ENCODE data around the gene METTL23. TPM values are rescaled to one million over a fixed set of nuclear protein-coding genes. Genes with fewer than 3 reads are reported as not detected.
A peak's percentile ranks its signal among the peaks of the same experiment; 100 is the strongest.
"Not testable (repeated sequence)": the region's sequence is repeated elsewhere in the genome, so short reads cannot be mapped to it uniquely, and the experiment has no call there.

METTL23 gene
- polyA plus RNA-seq, 2 donors, result 22.9 to 24.0 TPM

DNA sequence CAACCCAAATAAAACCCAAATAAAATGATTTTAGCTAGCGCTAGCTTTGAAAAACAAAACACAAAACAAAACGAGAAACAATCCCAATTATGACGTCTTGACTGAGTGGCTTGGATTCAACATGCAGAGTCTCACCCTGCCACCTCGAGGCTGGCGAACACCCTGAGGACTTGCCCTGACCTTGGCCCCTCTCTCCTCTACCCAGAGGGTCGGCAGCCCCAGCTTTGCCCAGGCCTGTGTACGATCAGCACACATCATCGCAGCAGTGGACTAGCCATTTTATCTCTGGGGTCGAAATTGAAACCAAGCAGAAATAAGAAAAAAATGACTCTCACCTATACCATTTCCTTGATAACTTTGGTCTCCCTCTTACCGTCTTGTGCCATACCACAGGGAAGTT is 5.2 kb upstream of the METTL23 start:
- WGBS, 2 donors, result 84 to 87% methylated on average over 10 of the region's 10 CpGs
- H3K36me3 ChIP-seq (ENCODE audit: control insufficient read depth in 2 of 2, insufficient read depth in 2 of 2, low read length in 1 of 2), result peaks cover 7 to 33% of the 10 kb centered on the region in 2 donors
- H3K9me3 ChIP-seq (ENCODE audit: control insufficient read depth in 2 of 2, insufficient read depth in 1 of 2, low read depth in 1 of 2, low read length in 1 of 2), result no peaks in the 10 kb centered on the region
- H3K27ac ChIP-seq (ENCODE audit: low read depth in 2 of 2, low read length in 1 of 2), result no peak overlapping the region
- no peak overlapping the region for H3K4me3 ChIP-seq (ENCODE audit: low read depth in 1 of 2, low read length in 2 of 2)
- no peaks in the 10 kb centered on the region for H3K27me3 ChIP-seq (ENCODE audit: control insufficient read depth in 1 of 2, insufficient read depth in 2 of 2, low read length in 2 of 2)
- H3K4me1 ChIP-seq (ENCODE audit: control insufficient read depth in 2 of 2, insufficient read depth in 2 of 2, low read length in 1 of 2), result peaks cover 0 to 2% of the 10 kb centered on the region in 2 donors

DNA sequence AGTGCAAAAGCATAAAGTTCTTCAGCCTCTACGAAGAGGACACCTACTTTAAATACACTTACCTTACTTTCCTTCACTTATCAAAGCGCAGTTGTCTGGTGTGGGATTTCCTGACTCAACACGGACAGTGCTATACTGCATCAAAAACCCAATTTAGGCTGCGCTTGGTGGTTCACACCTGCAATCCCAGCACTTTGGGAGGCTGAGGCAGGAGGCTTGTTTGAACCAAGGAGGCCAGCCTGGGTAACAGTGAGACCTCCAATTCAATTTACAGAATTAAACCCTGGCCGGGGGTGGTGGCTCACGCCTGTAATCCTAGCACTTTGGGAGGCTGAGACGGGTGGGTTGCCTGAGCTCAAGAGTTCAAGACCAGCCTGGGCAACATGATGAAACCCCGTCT is 4.4 kb upstream of the METTL23 start:
- Histone ChIP-seq H3K27me3 (ENCODE audit: control insufficient read depth in 1 of 2, insufficient read depth in 2 of 2, low read length in 2 of 2) (no peaks in the 10 kb centered on the region), H3K4me3 (ENCODE audit: low read depth in 1 of 2, low read length in 2 of 2) (no peak overlapping the region), H3K27ac (ENCODE audit: low read depth in 2 of 2, low read length in 1 of 2) (no peak overlapping the region), H3K9me3 (ENCODE audit: control insufficient read depth in 2 of 2, insufficient read depth in 1 of 2, low read depth in 1 of 2, low read length in 1 of 2) (no peaks in the 10 kb centered on the region), H3K4me1 (ENCODE audit: control insufficient read depth in 2 of 2, insufficient read depth in 2 of 2, low read length in 1 of 2) (peaks cover 0 to 2% of the 10 kb centered on the region in 2 donors), H3K36me3 (ENCODE audit: control insufficient read depth in 2 of 2, insufficient read depth in 2 of 2, low read length in 1 of 2) (peaks cover 7 to 33% of the 10 kb centered on the region in 2 donors)
- WGBS, 2 donors, result 93 to 95% methylated on average over 8 of the region's 8 CpGs

DNA sequence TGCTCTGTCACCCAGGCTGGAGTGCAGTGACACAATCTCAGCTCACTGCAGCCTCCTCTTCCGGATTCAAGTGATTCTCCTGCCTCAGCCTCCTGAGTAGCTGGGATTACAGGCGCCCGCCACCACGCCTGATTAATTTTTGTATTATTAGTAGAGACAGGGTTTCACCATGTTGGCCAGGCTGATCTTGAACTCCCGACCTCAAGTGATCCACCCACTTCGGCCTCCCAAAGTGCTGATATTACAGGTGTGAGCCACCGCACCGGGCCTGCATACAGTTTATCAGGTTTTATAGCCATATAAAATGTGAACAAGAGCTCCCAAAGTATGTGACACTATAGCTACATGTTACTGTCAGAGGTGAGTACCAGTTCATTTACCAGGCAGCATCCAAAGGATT is 3.7 kb upstream of the METTL23 start:
- not testable (repeated sequence) for H3K4me1 ChIP-seq (ENCODE audit: control insufficient read depth in 2 of 2, insufficient read depth in 2 of 2, low read length in 1 of 2); H3K27me3 ChIP-seq (ENCODE audit: control insufficient read depth in 1 of 2, insufficient read depth in 2 of 2, low read length in 2 of 2); H3K27ac ChIP-seq (ENCODE audit: low read depth in 2 of 2, low read length in 1 of 2); H3K9me3 ChIP-seq (ENCODE audit: control insufficient read depth in 2 of 2, insufficient read depth in 1 of 2, low read depth in 1 of 2, low read length in 1 of 2); H3K4me3 ChIP-seq (ENCODE audit: low read depth in 1 of 2, low read length in 2 of 2)
- WGBS, 2 donors, result 95 to 96% methylated on average over 8 of the region's 8 CpGs
- peaks cover 7 to 33% of the 10 kb centered on the region in 2 donors for H3K36me3 ChIP-seq (ENCODE audit: control insufficient read depth in 2 of 2, insufficient read depth in 2 of 2, low read length in 1 of 2)

DNA sequence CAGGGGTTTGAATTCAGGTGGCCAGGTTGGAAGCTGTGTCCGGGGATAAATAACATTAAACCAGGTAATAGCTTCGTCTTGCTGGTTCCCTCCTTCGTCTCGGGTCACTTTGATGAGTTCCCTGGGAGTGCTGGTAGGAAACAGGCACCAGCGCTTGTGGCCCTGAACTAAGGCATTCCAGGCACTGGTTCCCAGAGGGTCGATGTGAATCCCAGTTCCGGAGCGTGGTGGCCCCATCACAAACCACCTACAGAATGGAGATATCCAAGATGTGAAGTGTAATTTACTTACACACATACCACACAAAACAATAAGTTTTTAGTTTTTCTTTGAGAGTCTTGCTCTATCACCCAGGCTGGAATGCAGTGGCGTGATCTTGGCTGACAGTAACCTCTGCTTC is 2.8 kb upstream of the METTL23 start:
- no peak overlapping the region for H3K27ac ChIP-seq (ENCODE audit: low read depth in 2 of 2, low read length in 1 of 2)
- no peaks in the 10 kb centered on the region for H3K9me3 ChIP-seq (ENCODE audit: control insufficient read depth in 2 of 2, insufficient read depth in 1 of 2, low read depth in 1 of 2, low read length in 1 of 2)
- H3K4me3 ChIP-seq (ENCODE audit: low read depth in 1 of 2, low read length in 2 of 2), result no peak overlapping the region
- H3K27me3 ChIP-seq (ENCODE audit: control insufficient read depth in 1 of 2, insufficient read depth in 2 of 2, low read length in 2 of 2), result no peaks in the 10 kb centered on the region
- H3K4me1 ChIP-seq (ENCODE audit: control insufficient read depth in 2 of 2, insufficient read depth in 2 of 2, low read length in 1 of 2), result peaks cover 0 to 2% of the 10 kb centered on the region in 2 donors
- WGBS, 2 donors, result 95% methylated on average over 9 of the region's 9 CpGs
- H3K36me3 ChIP-seq (ENCODE audit: control insufficient read depth in 2 of 2, insufficient read depth in 2 of 2, low read length in 1 of 2), result peaks cover 7 to 25% of the 10 kb centered on the region in 2 donors

- peaks cover 7 to 14% of the 10 kb centered on the region in 2 donors for H3K36me3 ChIP-seq (ENCODE audit: control insufficient read depth in 2 of 2, insufficient read depth in 2 of 2, low read length in 1 of 2)
- H3K9me3 ChIP-seq (ENCODE audit: control insufficient read depth in 2 of 2, insufficient read depth in 1 of 2, low read depth in 1 of 2, low read length in 1 of 2), result no peaks in the 10 kb centered on the region
- no peaks in the 10 kb centered on the region for H3K27me3 ChIP-seq (ENCODE audit: control insufficient read depth in 1 of 2, insufficient read depth in 2 of 2, low read length in 2 of 2)
- H3K4me1 ChIP-seq (ENCODE audit: control insufficient read depth in 2 of 2, insufficient read depth in 2 of 2, low read length in 1 of 2), result peaks cover 0 to 2% of the 10 kb centered on the region in 2 donors
- WGBS, 2 donors, result 3 to 4% methylated on average over 38 of the region's 38 CpGs
- H3K27ac ChIP-seq (ENCODE audit: low read depth in 2 of 2, low read length in 1 of 2), result peak overlapping the region; percentile 99 to 100
- H3K4me3 ChIP-seq (ENCODE audit: low read depth in 1 of 2, low read length in 2 of 2), result peak overlapping the region; percentile 73 to 74
Observed at GRCh38 chr17:76725580-76726230, 934 bp upstream of the METTL23 start.

- Histone ChIP-seq H3K4me1 (ENCODE audit: control insufficient read depth in 2 of 2, insufficient read depth in 2 of 2, low read length in 1 of 2) (peaks cover 0 to 2% of the 10 kb centered on the region in 2 donors), H3K36me3 (ENCODE audit: control insufficient read depth in 2 of 2, insufficient read depth in 2 of 2, low read length in 1 of 2) (peaks cover 1 to 10% of the 10 kb centered on the region in 2 donors), H3K27ac (ENCODE audit: low read depth in 2 of 2, low read length in 1 of 2) (peak within 1 kb of the TSS; percentile 100), H3K4me3 (ENCODE audit: low read depth in 1 of 2, low read length in 2 of 2) (peak within 1 kb of the TSS; percentile 73 to 87), H3K9me3 (ENCODE audit: control insufficient read depth in 2 of 2, insufficient read depth in 1 of 2, low read depth in 1 of 2, low read length in 1 of 2) (no peaks in the 10 kb centered on the region), H3K27me3 (ENCODE audit: control insufficient read depth in 1 of 2, insufficient read depth in 2 of 2, low read length in 2 of 2) (no peaks in the 10 kb centered on the region)
- 0% methylated on average over 53 to 60 of the region's 60 CpGs for WGBS, 2 donors
Observed at GRCh38 chr17:76726231-76726775, 336 bp upstream of the METTL23 start, which contains the start of gene JMJD6. JMJD6 (minus strand) TSS chr17:76726606; CDS start chr17:76726475, 131 bp downstream.

- Histone ChIP-seq H3K9me3 (ENCODE audit: control insufficient read depth in 2 of 2, insufficient read depth in 1 of 2, low read depth in 1 of 2, low read length in 1 of 2) (no peaks in the 10 kb centered on the region), H3K27ac (ENCODE audit: low read depth in 2 of 2, low read length in 1 of 2) (peak overlapping the region; percentile 100), H3K4me3 (ENCODE audit: low read depth in 1 of 2, low read length in 2 of 2) (peak overlapping the region; percentile 73 to 87), H3K36me3 (ENCODE audit: control insufficient read depth in 2 of 2, insufficient read depth in 2 of 2, low read length in 1 of 2) (peaks cover 0 to 3% of the 10 kb centered on the region in 2 donors), H3K27me3 (ENCODE audit: control insufficient read depth in 1 of 2, insufficient read depth in 2 of 2, low read length in 2 of 2) (no peaks in the 10 kb centered on the region), H3K4me1 (ENCODE audit: control insufficient read depth in 2 of 2, insufficient read depth in 2 of 2, low read length in 1 of 2) (peaks cover 0 to 2% of the 10 kb centered on the region in 2 donors)
- WGBS, 2 donors, result 38 to 44% methylated on average over 17 to 18 of the region's 18 CpGs
Observed at GRCh38 chr17:76727745-76728456, 1.3 kb downstream of the METTL23 start.

GRCh38 chr17:76731800-76732733 is 5.4 kb downstream of the METTL23 start:
- H3K9me3 ChIP-seq (ENCODE audit: control insufficient read depth in 2 of 2, insufficient read depth in 1 of 2, low read depth in 1 of 2, low read length in 1 of 2); H3K27ac ChIP-seq (ENCODE audit: low read depth in 2 of 2, low read length in 1 of 2); H3K27me3 ChIP-seq (ENCODE audit: control insufficient read depth in 1 of 2, insufficient read depth in 2 of 2, low read length in 2 of 2); H3K36me3 ChIP-seq (ENCODE audit: control insufficient read depth in 2 of 2, insufficient read depth in 2 of 2, low read length in 1 of 2); H3K4me3 ChIP-seq (ENCODE audit: low read depth in 1 of 2, low read length in 2 of 2); H3K4me1 ChIP-seq (ENCODE audit: control insufficient read depth in 2 of 2, insufficient read depth in 2 of 2, low read length in 1 of 2): not testable (repeated sequence)
- 84% methylated on average over 13 of the region's 13 CpGs for WGBS, 2 donors
